GM19238 (cell line): ENCODE results near the gene SUV39H1.
"Not testable (repeated sequence)": the region's sequence is repeated elsewhere in the genome, so short reads cannot be mapped to it uniquely, and the experiment has no call there.

Experiments
- DNase-seq: peaks from one replicate; pipeline ENCODE4 v3.0.0; 2011; ENCODE audit warnings: low spot score; ENCODE audit not compliant: insufficient read length

Gene SUV39H1

GRCh38 chrX:48685416-48685815 is 11.1 kb upstream of the SUV39H1 start:
- DNase-seq = no peak

GRCh38 chrX:48688531-48689150 is 7.9 kb upstream of the SUV39H1 start:
- no peak for DNase-seq

- DNase-seq = no peak
These were observed 7.2 kb upstream of the SUV39H1 start for GRCh38 chrX:48689208-48689920.

- DNase-seq = not testable (repeated sequence)
These were observed 4.8 kb upstream of the SUV39H1 start for GRCh38 chrX:48691746-48692145.

GRCh38 chrX:48694776-48695533 is 1.6 kb upstream of the SUV39H1 start:
- no peak for DNase-seq

GRCh38 chrX:48695534-48695896 is 1.0 kb upstream of the SUV39H1 start:
- DNase-seq = no peak

GRCh38 chrX:48695925-48696300 is 621 bp upstream of the SUV39H1 start:
- no peak for DNase-seq

- DNase-seq = peak; percentile 39
These were observed 584 bp downstream of the SUV39H1 start for GRCh38 chrX:48696909-48697727.

- DNase-seq = no peak
These were observed 1.8 kb downstream of the SUV39H1 start for GRCh38 chrX:48698306-48698705.

GRCh38 chrX:48700246-48700645 is 3.7 kb downstream of the SUV39H1 start:
- DNase-seq = no peak

GRCh38 chrX:48700951-48701653 is 4.6 kb downstream of the SUV39H1 start:
- DNase-seq = no peak

GRCh38 chrX:48702032-48702431 is 5.5 kb downstream of the SUV39H1 start:
- DNase-seq = no peak

GRCh38 chrX:48702716-48703115 is 6.2 kb downstream of the SUV39H1 start:
- DNase-seq = no peak

- no peak for DNase-seq
These were observed 6.7 kb downstream of the SUV39H1 start for GRCh38 chrX:48703228-48703627.

- DNase-seq = no peak
These were observed 7.3 kb downstream of the SUV39H1 start for GRCh38 chrX:48703642-48704481.

- no peak for DNase-seq
These were observed 9.3 kb downstream of the SUV39H1 start for GRCh38 chrX:48705871-48706270.

GRCh38 chrX:48709522-48710112 is 13.1 kb downstream of the SUV39H1 start:
- no peak for DNase-seq

- no peak for DNase-seq
These were observed 14.8 kb downstream of the SUV39H1 start for GRCh38 chrX:48711162-48711928.

GRCh38 chrX:48711929-48712505 is 15.5 kb downstream of the SUV39H1 start:
- no peak for DNase-seq
